WTC11 (cell line): ENCODE results near the gene FAM227B.

ENCODE experiments used
- ATF3 ChIP-seq: sonication (generic); formaldehyde crosslinking; conservative IDR thresholded peaks from 2 replicates; pipeline ENCODE4 v1.8.1; 2022; ENCODE audit warnings: mild to moderate bottlenecking, missing genetic modification reagents
- CBFB ChIP-seq: sonication (generic); formaldehyde crosslinking; IDR thresholded peaks from 2 replicates; pipeline ENCODE4 v1.8.1; 2022; ENCODE audit warnings: mild to moderate bottlenecking, low read depth, missing genetic modification reagents
- CREB1 ChIP-seq: sonication (generic); formaldehyde crosslinking; IDR thresholded peaks from 2 replicates; pipeline ENCODE4 v1.8.0; 2023; ENCODE audit warnings: mild to moderate bottlenecking, missing genetic modification reagents
- CTCF ChIP-seq: fragments of 200-600 bp; IDR thresholded peaks from 2 replicates; pipeline ENCODE4 v1.8.0; 2022; ENCODE audit warnings: antibody characterized with exemption
- ESRRA ChIP-seq: sonication (generic); formaldehyde crosslinking; IDR thresholded peaks from 2 replicates; pipeline ENCODE4 v1.8.1; 2022; ENCODE audit warnings: mild to moderate bottlenecking, missing genetic modification reagents, borderline replicate concordance
- FOXJ3 ChIP-seq: sonication (generic); formaldehyde crosslinking; IDR thresholded peaks from 2 replicates; pipeline ENCODE4 v1.9.0; 2021; ENCODE audit warnings: missing genetic modification reagents, mild to moderate bottlenecking, borderline replicate concordance
- NR1H2 ChIP-seq: sonication (generic); formaldehyde crosslinking; IDR thresholded peaks from 2 replicates; pipeline ENCODE4 v1.9.0; 2021; ENCODE audit warnings: mild to moderate bottlenecking, moderate library complexity, missing genetic modification reagents
- RELA ChIP-seq: sonication (generic); formaldehyde crosslinking; IDR thresholded peaks from 2 replicates; pipeline ENCODE4 v1.8.1; 2022; ENCODE audit warnings: missing genetic modification reagents, mild to moderate bottlenecking, borderline replicate concordance

- TF ChIP-seq ESRRA (no peak), FOXJ3 (CRISPR knock-in tag) (no peak), NR1H2 (CRISPR knock-in tag) (no peak), CTCF (no peak), CBFB (CRISPR knock-in tag) (no peak), CREB1 (CRISPR knock-in tag) (no peak), ATF3 (CRISPR knock-in tag) (no peak), RELA (CRISPR knock-in tag) (no peak)
These were observed 419 bp downstream of the FAM227B start for GRCh38 chr15:49620199-49620598.
